Gastrocnemius medialis (tissue), 4 donors: ENCODE measurements around the gene CHST7.

ENCODE experiments used
- POLR2A ChIP-seq, 2 donors: fragments of 450-650 bp; IDR thresholded peaks; one replicate each; pipeline ENCODE4 v1.6.1; 2017; ENCODE audit warnings: antibody characterized with exemption in 2 of 2, mild to moderate bottlenecking in 2 of 2, moderate library complexity in 2 of 2
- TF ChIP-seq, protein P1 (sequence below), 5 experiments: fragments of 450-650 bp in 3 of 5; fragments of 200-600 bp in 2 of 5; sonication (generic) in 2 of 5; IDR thresholded peaks in 4 of 5; conservative IDR thresholded peaks in 1 of 5; 1 replicate in 4 of 5; 2 replicates in 1 of 5; pipeline ENCODE4 v1.5.1; 2016 to 2019; ENCODE audit warnings: antibody characterized with exemption in 5 of 5, mild to moderate bottlenecking in 3 of 5, moderate library complexity in 3 of 5

DNA sequence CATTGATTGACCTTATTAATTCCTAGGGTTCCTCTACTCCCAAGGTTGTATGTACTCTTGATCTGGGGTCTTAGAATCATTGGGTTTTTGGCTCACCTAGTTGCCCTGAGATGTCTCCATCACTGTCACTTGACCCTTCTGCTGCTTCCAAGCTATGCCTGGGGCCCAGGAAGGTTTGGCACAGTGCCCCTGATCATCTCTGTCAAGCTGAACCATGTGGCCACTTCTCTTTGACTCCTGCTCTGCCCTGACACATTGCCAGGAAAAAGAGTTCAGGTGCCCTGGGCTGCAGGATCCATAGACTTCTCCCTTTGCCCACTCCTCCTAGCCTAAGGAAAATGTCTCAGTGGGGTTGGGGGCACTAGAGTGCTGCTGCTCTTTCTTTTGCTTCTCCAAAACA, 3.9 kb upstream of the CHST7 start:
- TF ChIP-seq, protein P1, sequence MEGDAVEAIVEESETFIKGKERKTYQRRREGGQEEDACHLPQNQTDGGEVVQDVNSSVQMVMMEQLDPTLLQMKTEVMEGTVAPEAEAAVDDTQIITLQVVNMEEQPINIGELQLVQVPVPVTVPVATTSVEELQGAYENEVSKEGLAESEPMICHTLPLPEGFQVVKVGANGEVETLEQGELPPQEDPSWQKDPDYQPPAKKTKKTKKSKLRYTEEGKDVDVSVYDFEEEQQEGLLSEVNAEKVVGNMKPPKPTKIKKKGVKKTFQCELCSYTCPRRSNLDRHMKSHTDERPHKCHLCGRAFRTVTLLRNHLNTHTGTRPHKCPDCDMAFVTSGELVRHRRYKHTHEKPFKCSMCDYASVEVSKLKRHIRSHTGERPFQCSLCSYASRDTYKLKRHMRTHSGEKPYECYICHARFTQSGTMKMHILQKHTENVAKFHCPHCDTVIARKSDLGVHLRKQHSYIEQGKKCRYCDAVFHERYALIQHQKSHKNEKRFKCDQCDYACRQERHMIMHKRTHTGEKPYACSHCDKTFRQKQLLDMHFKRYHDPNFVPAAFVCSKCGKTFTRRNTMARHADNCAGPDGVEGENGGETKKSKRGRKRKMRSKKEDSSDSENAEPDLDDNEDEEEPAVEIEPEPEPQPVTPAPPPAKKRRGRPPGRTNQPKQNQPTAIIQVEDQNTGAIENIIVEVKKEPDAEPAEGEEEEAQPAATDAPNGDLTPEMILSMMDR (IDR thresholded peaks at IDR 0.05 in 4 of 5, conservative IDR thresholded peaks at IDR 0.05 in 1 of 5), result no peak
- TF ChIP-seq POLR2A (IDR thresholded peaks at IDR 0.05), result no peak
